Activated CD8-positive, alpha-beta T cell treated with anti-CD3 and anti-CD28 coated beads, Interleukin-2, amount 10 ng/mL, durations not matched to agents 7 days and 5 days (primary cell): ENCODE measurements around the gene BZW2. TPM values are rescaled to one million over a fixed set of nuclear protein-coding genes. Genes with fewer than 3 reads are reported as not detected.

Experiments used
- ATAC-seq: fragments of 150-1000 bp; cut with Tn5 transposase; one replicate; pipeline ENCODE4 v1.10.0; 2021; ENCODE audit warnings: moderate library complexity
- CTCF ChIA-PET: fragments of 350-600 bp; sonication (Branson Sonifier 250); formaldehyde crosslinking; loops from one replicate; lab custom pipeline; 2021; ENCODE audit warnings: antibody characterized with exemption; lab: Charles Lee
- POLR2A ChIA-PET: fragments of 350-600 bp; sonication (Branson Sonifier 250); formaldehyde crosslinking; loops from one replicate; lab custom pipeline; 2021; ENCODE audit warnings: antibody characterized with exemption; lab: Charles Lee
- DNase-seq: peaks from one replicate; pipeline ENCODE4 v3.0.0-alpha.2; 2020
- H3K27ac Mint-ChIP-seq: one replicate; pipeline ENCODE4 v1.8.0; 2021; ENCODE audit warnings: mild to moderate bottlenecking, mixed read lengths
- H3K27me3 Mint-ChIP-seq: one replicate; pipeline ENCODE4 v1.8.0; 2021; ENCODE audit warnings: low read depth, mixed read lengths
- H3K36me3 Mint-ChIP-seq: one replicate; pipeline ENCODE4 v1.8.0; 2021; ENCODE audit warnings: low read depth, mixed read lengths
- H3K4me1 Mint-ChIP-seq: one replicate; pipeline ENCODE4 v1.8.0; 2021; ENCODE audit warnings: low read depth, mixed read lengths
- H3K4me3 Mint-ChIP-seq: one replicate; pipeline ENCODE4 v1.8.0; 2021; ENCODE audit warnings: mild to moderate bottlenecking, mixed read lengths
- H3K9me3 Mint-ChIP-seq: one replicate; pipeline ENCODE4 v1.8.0; 2022; ENCODE audit warnings: mixed read lengths; ENCODE audit not compliant: insufficient read depth
- total RNA-seq, 2 experiments: library from RNA; stranded (reverse); gene quantifications; one replicate each; pipeline ENCODE4 v1.2.3, GENCODE V29; 2021

BZW2 gene
- total RNA-seq, 2 experiments from 2014 or later = 59.7 to 62.3 TPM

GRCh38 chr7:16698200-16698905 is 52.4 kb downstream of the BZW2 start:
- no peak for ATAC-seq
- H3K27ac Mint-ChIP-seq = no peak overlapping the region
- ChIA-PET CTCF (interaction anchor here (1.4 kb wide), 1 partner anchor 219 kb away, joined by 3 read pairs; no protein-coding TSS in a partner anchor), POLR2A (no interaction called here)
- no peaks in the 10 kb centered on the region for H3K27me3 Mint-ChIP-seq
- peaks cover 56% of the 10 kb centered on the region for H3K36me3 Mint-ChIP-seq
- H3K4me3 Mint-ChIP-seq = no peak overlapping the region
- no peaks in the 10 kb centered on the region for H3K9me3 Mint-ChIP-seq
- no peaks in the 10 kb centered on the region for H3K4me1 Mint-ChIP-seq
- no peak for DNase-seq

GRCh38 chr7:16702441-16702840 is 56.5 kb downstream of the BZW2 start:
- no peak for ATAC-seq
- H3K27ac Mint-ChIP-seq = no peak overlapping the region
- H3K36me3 Mint-ChIP-seq = peaks cover 63% of the 10 kb centered on the region
- CTCF ChIA-PET = no interaction called here
- H3K4me1 Mint-ChIP-seq = no peaks in the 10 kb centered on the region
- no peaks in the 10 kb centered on the region for H3K27me3 Mint-ChIP-seq
- H3K9me3 Mint-ChIP-seq = no peaks in the 10 kb centered on the region
- no peak for DNase-seq
- POLR2A ChIA-PET = no interaction called here
- H3K4me3 Mint-ChIP-seq = no peak overlapping the region

GRCh38 chr7:16708511-16708910 is 62.5 kb downstream of the BZW2 start:
- H3K27me3 Mint-ChIP-seq = no peaks in the 10 kb centered on the region
- H3K27ac Mint-ChIP-seq = no peak overlapping the region
- ATAC-seq = no peak
- peaks cover 48% of the 10 kb centered on the region for H3K36me3 Mint-ChIP-seq
- no peaks in the 10 kb centered on the region for H3K9me3 Mint-ChIP-seq
- CTCF ChIA-PET = no interaction called here
- POLR2A ChIA-PET = no interaction called here
- peaks cover 3% of the 10 kb centered on the region for H3K4me1 Mint-ChIP-seq
- no peak for DNase-seq
- H3K4me3 Mint-ChIP-seq = no peak overlapping the region

GRCh38 chr7:16708980-16709379 is 63.0 kb downstream of the BZW2 start:
- no peaks in the 10 kb centered on the region for H3K27me3 Mint-ChIP-seq
- ATAC-seq (no peak), DNase-seq (no peak)
- no peak overlapping the region for H3K4me3 Mint-ChIP-seq
- H3K36me3 Mint-ChIP-seq = peaks cover 43% of the 10 kb centered on the region
- CTCF ChIA-PET = no interaction called here
- peaks cover 3% of the 10 kb centered on the region for H3K4me1 Mint-ChIP-seq
- H3K9me3 Mint-ChIP-seq = no peaks in the 10 kb centered on the region
- no peak overlapping the region for H3K27ac Mint-ChIP-seq
- POLR2A ChIA-PET = no interaction called here

- Mint-ChIP-seq H3K27me3 (no peaks in the 10 kb centered on the region), H3K4me1 (peaks cover 3% of the 10 kb centered on the region), H3K4me3 (no peak overlapping the region), H3K36me3 (peaks cover 32% of the 10 kb centered on the region), H3K9me3 (no peaks in the 10 kb centered on the region), H3K27ac (no peak overlapping the region)
- CTCF ChIA-PET = no interaction called here
- ATAC-seq (no peak), DNase-seq (no peak)
- POLR2A ChIA-PET = no interaction called here
Measured at GRCh38 chr7:16710651-16711050, 64.7 kb downstream of the BZW2 start.

GRCh38 chr7:16711730-16712129 is 65.7 kb downstream of the BZW2 start:
- H3K9me3 Mint-ChIP-seq = no peaks in the 10 kb centered on the region
- ChIA-PET CTCF (no interaction called here), POLR2A (no interaction called here)
- H3K27me3 Mint-ChIP-seq = no peaks in the 10 kb centered on the region
- no peak overlapping the region for H3K4me3 Mint-ChIP-seq
- DNase-seq (no peak), ATAC-seq (no peak)
- H3K4me1 Mint-ChIP-seq = peaks cover 3% of the 10 kb centered on the region
- H3K36me3 Mint-ChIP-seq = peaks cover 26% of the 10 kb centered on the region
- no peak overlapping the region for H3K27ac Mint-ChIP-seq

- POLR2A ChIA-PET = no interaction called here
- Mint-ChIP-seq H3K4me1 (peaks cover 3% of the 10 kb centered on the region), H3K27ac (no peak overlapping the region), H3K4me3 (no peak overlapping the region), H3K9me3 (no peaks in the 10 kb centered on the region), H3K27me3 (no peaks in the 10 kb centered on the region), H3K36me3 (peaks cover 21% of the 10 kb centered on the region)
- DNase-seq = no peak
- ATAC-seq = no peak
- CTCF ChIA-PET = interaction anchor here (0.6 to 0.7 kb wide), 2 partner anchors 9 to 56 kb away, joined by 3 to 5 read pairs; no protein-coding TSS in a partner anchor
Measured at GRCh38 chr7:16712916-16713315, 66.9 kb downstream of the BZW2 start.

GRCh38 chr7:16715928-16716327 is 69.9 kb downstream of the BZW2 start:
- ChIA-PET CTCF (no interaction called here), POLR2A (no interaction called here)
- Mint-ChIP-seq H3K27me3 (no peaks in the 10 kb centered on the region), H3K9me3 (no peaks in the 10 kb centered on the region), H3K27ac (no peak overlapping the region), H3K4me3 (no peak overlapping the region), H3K36me3 (peaks cover 15% of the 10 kb centered on the region), H3K4me1 (peaks cover 3% of the 10 kb centered on the region)
- DNase-seq (no peak), ATAC-seq (no peak)

GRCh38 chr7:16718111-16718656 is 72.2 kb downstream of the BZW2 start:
- CTCF ChIA-PET = no interaction called here
- DNase-seq = no peak
- no peaks in the 10 kb centered on the region for H3K27me3 Mint-ChIP-seq
- H3K27ac Mint-ChIP-seq = no peak overlapping the region
- H3K9me3 Mint-ChIP-seq = no peaks in the 10 kb centered on the region
- H3K4me3 Mint-ChIP-seq = no peak overlapping the region
- POLR2A ChIA-PET = no interaction called here
- peaks cover 6% of the 10 kb centered on the region for H3K36me3 Mint-ChIP-seq
- H3K4me1 Mint-ChIP-seq = no peaks in the 10 kb centered on the region
- ATAC-seq = no peak

- Mint-ChIP-seq H3K36me3 (peaks cover 6% of the 10 kb centered on the region), H3K4me1 (no peaks in the 10 kb centered on the region), H3K27me3 (no peaks in the 10 kb centered on the region), H3K4me3 (no peak overlapping the region), H3K9me3 (no peaks in the 10 kb centered on the region), H3K27ac (no peak overlapping the region)
- CTCF ChIA-PET = no interaction called here
- no peak for DNase-seq
- ATAC-seq = no peak
- POLR2A ChIA-PET = no interaction called here
Measured at GRCh38 chr7:16719699-16720098, 73.7 kb downstream of the BZW2 start.

- POLR2A ChIA-PET = no interaction called here
- Mint-ChIP-seq H3K9me3 (no peaks in the 10 kb centered on the region), H3K27ac (no peak overlapping the region), H3K36me3 (peaks cover 3% of the 10 kb centered on the region), H3K27me3 (no peaks in the 10 kb centered on the region), H3K4me3 (no peak overlapping the region), H3K4me1 (no peaks in the 10 kb centered on the region)
- CTCF ChIA-PET = no interaction called here
- no peak for DNase-seq
- ATAC-seq = no peak
Measured at GRCh38 chr7:16721541-16721940, 75.6 kb downstream of the BZW2 start.

GRCh38 chr7:16724344-16724743 is 78.4 kb downstream of the BZW2 start:
- H3K9me3 Mint-ChIP-seq = no peaks in the 10 kb centered on the region
- H3K4me3 Mint-ChIP-seq = no peak overlapping the region
- no peak for DNase-seq
- H3K27me3 Mint-ChIP-seq = no peaks in the 10 kb centered on the region
- ATAC-seq = no peak
- H3K36me3 Mint-ChIP-seq = peaks cover 2% of the 10 kb centered on the region
- POLR2A ChIA-PET = no interaction called here
- CTCF ChIA-PET = no interaction called here
- no peak overlapping the region for H3K27ac Mint-ChIP-seq
- no peaks in the 10 kb centered on the region for H3K4me1 Mint-ChIP-seq
